ENCODE data around the gene RTP1.

GRCh38 chr3:187215460-187215859 is 18.2 kb downstream of the RTP1 start:
- TF ChIP-seq CTCF (conservative IDR thresholded peaks at IDR 0.05; ENCODE audit: low read length) (no peak), EZH2phosphoT487 (IDR thresholded peaks at IDR 0.05; ENCODE audit: borderline replicate concordance, low read depth, low read length) (no peak)
